ENCODE results near the gene LMX1B.
A peak's percentile ranks its signal among the peaks of the same experiment; 100 is the strongest.
"Not testable (repeated sequence)": the region's sequence is repeated elsewhere in the genome, so short reads cannot be mapped to it uniquely, and the experiment has no call there.

LMX1B gene

GRCh38 chr9:126613651-126614050 is at the start of gene LMX1B:
Gene LMX1B, plus strand, starts transcription at chr9:126613928. Its CDS starts 522 bp downstream, at chr9:126614450.
- TF ChIP-seq CTCF (IDR thresholded peaks at IDR 0.05; ENCODE audit: borderline replicate concordance, control extremely low read depth, extremely low read depth, insufficient read depth, missing control alignments), result no peak
- in situ Hi-C loops (cut with MboI; ENCODE audit: low sequenced_read_pairs, unreplicated experiment), result no loop called here
- DNase-seq (ENCODE audit: low spot score), result no peak

GRCh38 chr9:126564128-126564527 is 49.6 kb upstream of the LMX1B start:
- peak; percentile 18 for DNase-seq (ENCODE audit: low spot score)
- in situ Hi-C loops (cut with MboI; ENCODE audit: low sequenced_read_pairs, unreplicated experiment), result no loop called here
- no peak for TF ChIP-seq CTCF (IDR thresholded peaks at IDR 0.05; ENCODE audit: borderline replicate concordance, control extremely low read depth, extremely low read depth, insufficient read depth, missing control alignments)

GRCh38 chr9:126564716-126565115 is 49.0 kb upstream of the LMX1B start:
- peak; percentile 22 for DNase-seq (ENCODE audit: low spot score)
- no peak for TF ChIP-seq CTCF (IDR thresholded peaks at IDR 0.05; ENCODE audit: borderline replicate concordance, control extremely low read depth, extremely low read depth, insufficient read depth, missing control alignments)
- in situ Hi-C loops (cut with MboI; ENCODE audit: low sequenced_read_pairs, unreplicated experiment), result no loop called here

GRCh38 chr9:126565336-126566128 is 48.2 kb upstream of the LMX1B start:
- DNase-seq (ENCODE audit: low spot score), result peak; percentile 7
- TF ChIP-seq CTCF (IDR thresholded peaks at IDR 0.05; ENCODE audit: borderline replicate concordance, control extremely low read depth, extremely low read depth, insufficient read depth, missing control alignments), result no peak
- in situ Hi-C loops (cut with MboI; ENCODE audit: low sequenced_read_pairs, unreplicated experiment), result no loop called here

GRCh38 chr9:126569036-126569435 is 44.7 kb upstream of the LMX1B start:
- in situ Hi-C loops (cut with MboI; ENCODE audit: low sequenced_read_pairs, unreplicated experiment), result no loop called here
- TF ChIP-seq CTCF (IDR thresholded peaks at IDR 0.05; ENCODE audit: borderline replicate concordance, control extremely low read depth, extremely low read depth, insufficient read depth, missing control alignments), result no peak
- no peak for DNase-seq (ENCODE audit: low spot score)

- in situ Hi-C loops (cut with MboI; ENCODE audit: low sequenced_read_pairs, unreplicated experiment), result no loop called here
- TF ChIP-seq CTCF (IDR thresholded peaks at IDR 0.05; ENCODE audit: borderline replicate concordance, control extremely low read depth, extremely low read depth, insufficient read depth, missing control alignments), result no peak
- no peak for DNase-seq (ENCODE audit: low spot score)
Measured at GRCh38 chr9:126578029-126578428, 35.7 kb upstream of the LMX1B start.

GRCh38 chr9:126580319-126580718 is 33.4 kb upstream of the LMX1B start:
- in situ Hi-C loops (cut with MboI; ENCODE audit: low sequenced_read_pairs, unreplicated experiment); DNase-seq (ENCODE audit: low spot score): not testable (repeated sequence)
